Ovary (tissue), 9 donors: ENCODE results near the gene TRIM37. TPM values are rescaled to one million over a fixed set of nuclear protein-coding genes. Genes with fewer than 3 reads are reported as not detected.
"Not testable (repeated sequence)": the region's sequence is repeated elsewhere in the genome, so short reads cannot be mapped to it uniquely, and the experiment has no call there.

Source experiments
- DNase-seq, 5 donors: peaks; one replicate each; pipeline ENCODE4 v3.0.0-alpha.2; 2019 to 2020
- H3K27ac ChIP-seq, 2 donors: fragments of 200-600 bp; one replicate each; pipeline versions ENCODE4 v1.5.1 to v1.8.0; 2019 to 2022
- H3K27me3 ChIP-seq: fragments of 200-600 bp; one replicate; pipeline ENCODE4 v1.8.0; 2022
- H3K36me3 ChIP-seq: fragments of 200-600 bp; sonication (generic); one replicate; pipeline ENCODE4 v1.5.1; 2019
- H3K4me1 ChIP-seq: one replicate; pipeline ENCODE4 v1.8.1; 2013; ENCODE audit warnings: mild to moderate bottlenecking, moderate library complexity; ENCODE audit not compliant: insufficient read depth
- H3K4me3 ChIP-seq: fragments of 200-600 bp; sonication (generic); one replicate; pipeline ENCODE4 v1.5.1; 2017
- H3K9me3 ChIP-seq, 2 donors: fragments of 200-600 bp in 1 of 2; sonication (generic) in 1 of 2; one replicate each; pipeline versions ENCODE4 v1.5.1 to v1.8.1; 2013 to 2019; ENCODE audit warnings: mild to moderate bottlenecking in 1 of 2, moderate library complexity in 1 of 2
- CTCF ChIP-seq, 3 donors: fragments of 450-650 bp in 2 of 3; fragments of 200-600 bp in 1 of 3; IDR thresholded peaks; one replicate each; pipeline versions ENCODE4 v1.5.1 to v1.8.0; 2016 to 2022; ENCODE audit warnings: antibody characterized with exemption in 3 of 3, mild to moderate bottlenecking in 1 of 3
- EP300 ChIP-seq: sonication (generic); formaldehyde crosslinking; IDR thresholded peaks from one replicate; pipeline ENCODE4 v1.6.1; 2017; ENCODE audit warnings: antibody characterized with exemption
- POLR2A ChIP-seq: fragments of 450-650 bp; IDR thresholded peaks from one replicate; pipeline ENCODE4 v1.6.1; 2017; ENCODE audit warnings: antibody characterized with exemption, mild to moderate bottlenecking, moderate library complexity
- WGBS, 3 donors: extraction: QIAGEN DNeasy Blood & Tissue Kit in 1 of 3; methylation state at CpG; one replicate each; pipeline versions ENCODE4 v1.1.5 to v1.1.7; 2013 to 2017; 5-methylcytosine and 5-hydroxymethylcytosine counted together
- intact Hi-C, 4 donors: fragments of 100-400 bp; cut with DNase I; formaldehyde crosslinking; loops; one replicate each; pipeline versions ENCODE4 v1.11.0 to v1.15.1; 2022 to 2023
- polyA plus RNA-seq, 2 donors: library from polyadenylated mRNA; stranded (reverse); fragments of 200-250 nt in 1 of 2; fragments of 350-450 nt in 1 of 2; fragmentation: Illumina TruSeq in 1 of 2; extraction: RNeasy Lipid Tissue Mini Kit (QIAGEN cat#74804) in 1 of 2; gene quantifications; one replicate each; pipeline ENCODE4 v1.2.3, GENCODE V29; 2013 to 2014
- total RNA-seq, 7 donors: library from RNA; depleted of rRNA in 2 of 7; stranded (reverse); fragments of >200 nt in 2 of 7; fragmentation: NEBNext Ultra II Directional in 3 of 7; extraction: Animal tissue kit (Norgen Biotek cat#: 25700) in 3 of 7; gene quantifications; one replicate each; pipeline versions ENCODE4 v1.1.0 to v1.2.4, GENCODE V29; 2016 to 2023
- donor health status: DM: no; HTN: no; CAD: no; lungs with moderate emphysema.
- donor health status: DM: no; HTN: no; CAD: no.
- donor health status: Bipolar disorder and iron deficiency.
- donor health status: DM: yes; HTN: yes; CAD: no.
- donor health status: DM: no; HTN: no; CAD: no.
- donor health status: DM: yes; HTN: yes; CAD: no.

Gene TRIM37
- total and polyA plus RNA-seq, 9 donors = 8.9 to 21.8 (median 16.8) TPM

- DNase-seq = no peak
- Histone ChIP-seq H3K4me3 (no peak overlapping the region), H3K27ac (no peak overlapping the region), H3K9me3 (no peaks in the 10 kb centered on the region), H3K4me1 (no peaks in the 10 kb centered on the region), H3K27me3 (no peaks in the 10 kb centered on the region), H3K36me3 (no peaks in the 10 kb centered on the region)
- TF ChIP-seq EP300 (no peak), CTCF (IDR thresholded peaks at IDR 0.05) (no peak), POLR2A (no peak)
- WGBS, 3 donors = 76 to 84% (median 78%) methylated on average over 4 of the region's 4 CpGs
- intact Hi-C loops = no loop called here
Observed at GRCh38 chr17:58968426-58969061, 138.1 kb downstream of the TRIM37 start.

GRCh38 chr17:58966208-58966607 lies 140.5 kb downstream of the TRIM37 start:
- 96% methylated on average over 3 of the region's 3 CpGs for WGBS, 3 donors
- Histone ChIP-seq H3K36me3 (no peaks in the 10 kb centered on the region), H3K4me1 (no peaks in the 10 kb centered on the region), H3K4me3 (no peak overlapping the region), H3K9me3 (no peaks in the 10 kb centered on the region), H3K27ac (no peak overlapping the region), H3K27me3 (no peaks in the 10 kb centered on the region)
- intact Hi-C loops = no loop called here
- TF ChIP-seq CTCF (IDR thresholded peaks at IDR 0.05) (no peak), EP300 (no peak)
- no peak for DNase-seq

GRCh38 chr17:58965221-58965620 lies 141.5 kb downstream of the TRIM37 start:
- WGBS, 3 donors = 27 to 44% (median 37%) methylated on average over 3 of the region's 3 CpGs
- H3K36me3 ChIP-seq = no peaks in the 10 kb centered on the region
- TF ChIP-seq POLR2A = no peak
- no peak for TF ChIP-seq CTCF (IDR thresholded peaks at IDR 0.05)
- TF ChIP-seq EP300 = no peak
- no peaks in the 10 kb centered on the region for H3K27me3 ChIP-seq
- no peak overlapping the region for H3K27ac ChIP-seq
- no peak overlapping the region for H3K4me3 ChIP-seq
- H3K9me3 ChIP-seq = no peaks in the 10 kb centered on the region
- H3K4me1 ChIP-seq = no peaks in the 10 kb centered on the region
- no peak for DNase-seq
- intact Hi-C loops = no loop called here

GRCh38 chr17:58960068-58960467 lies 146.6 kb downstream of the TRIM37 start:
- no peak for TF ChIP-seq EP300
- no peak for TF ChIP-seq POLR2A
- TF ChIP-seq CTCF (IDR thresholded peaks at IDR 0.05) = no peak
- H3K9me3 ChIP-seq = no peaks in the 10 kb centered on the region
- DNase-seq = no peak
- H3K27ac ChIP-seq = no peak overlapping the region
- no peak overlapping the region for H3K4me3 ChIP-seq
- no peaks in the 10 kb centered on the region for H3K4me1 ChIP-seq
- H3K27me3 ChIP-seq = no peaks in the 10 kb centered on the region
- intact Hi-C loops = no loop called here
- H3K36me3 ChIP-seq = no peaks in the 10 kb centered on the region

- H3K4me1 ChIP-seq, DNase-seq, H3K27ac ChIP-seq, H3K4me3 ChIP-seq, intact Hi-C loops, H3K27me3 ChIP-seq, H3K36me3 ChIP-seq, H3K9me3 ChIP-seq: not testable (repeated sequence)
- WGBS, 3 donors = 90 to 96% (median 96%) methylated on average over 1 of the region's 1 CpG
Observed at GRCh38 chr17:58957725-58958073, 149.0 kb downstream of the TRIM37 start.
